ENCODE results near the gene THSD4. TPM values are rescaled to one million over a fixed set of nuclear protein-coding genes. Genes with fewer than 3 reads are reported as not detected.

The THSD4 gene
- total RNA-seq, 1 experiment from 2014 or later, result 65.4 TPM

- Histone ChIP-seq H3K36me3 (ENCODE audit: control insufficient read depth, insufficient read depth, low read length) (no peaks in the 10 kb centered on the region), H3K27me3 (ENCODE audit: control insufficient read depth, insufficient read depth, low read length) (no peaks in the 10 kb centered on the region), H3K9me3 (ENCODE audit: control insufficient read depth, insufficient read depth, low read depth, low read length) (no peaks in the 10 kb centered on the region), H3K4me3 (ENCODE audit: low read depth in 2 of 2, low read length in 2 of 2) (no peak overlapping the region), H3K4me1 (ENCODE audit: control insufficient read depth, insufficient read depth, low read length) (no peaks in the 10 kb centered on the region), H3K27ac (ENCODE audit: low read length) (no peak overlapping the region)
- BruUV-seq (replicated peaks), result no TSS peak
- ChIA-PET CTCF (no interaction called here), POLR2A (no interaction called here)
- no peak for ATAC-seq
- intact Hi-C loops (cut with micrococcal nuclease; ENCODE audit: unreplicated experiment) (no loop called here), in situ Hi-C loops (cut with HindIII; ENCODE audit: low pct_unique_long_range_greater_than_20kb, low sequenced_read_pairs) (no loop called here)
- DNase-seq (ENCODE audit: low read depth, low spot score), result no peak
- TF ChIP-seq CTCF (IDR thresholded peaks at IDR 0.05) (no peak), POLR2AphosphoS5 (IDR thresholded peaks at IDR 0.05; ENCODE audit: low read depth, low read length) (no peak), REST (IDR thresholded peaks at IDR 0.05; ENCODE audit: insufficient read depth in 1 of 2, low read depth in 2 of 2, low read length in 1 of 2) (no peak), SIN3A (IDR thresholded peaks at IDR 0.05; ENCODE audit: borderline replicate concordance, insufficient read depth, low read depth, low read length) (no peak), TCF7L2 (IDR thresholded peaks at IDR 0.05; ENCODE audit: low read depth, low read length) (no peak)
These were observed 234.7 kb downstream of the THSD4 start for GRCh38 chr15:71349736-71350526.

GRCh38 chr15:71350622-71351378 lies 235.5 kb downstream of the THSD4 start:
- POLR2A ChIA-PET, result no interaction called here
- intact Hi-C loops (cut with micrococcal nuclease; ENCODE audit: unreplicated experiment) (no loop called here), in situ Hi-C loops (cut with HindIII; ENCODE audit: low pct_unique_long_range_greater_than_20kb, low sequenced_read_pairs) (no loop called here)
- no TSS peak for BruUV-seq (replicated peaks)
- H3K27ac ChIP-seq (ENCODE audit: low read length), result no peak overlapping the region
- CTCF ChIA-PET, result no interaction called here
- no peaks in the 10 kb centered on the region for H3K9me3 ChIP-seq (ENCODE audit: control insufficient read depth, insufficient read depth, low read depth, low read length)
- H3K4me1 ChIP-seq (ENCODE audit: control insufficient read depth, insufficient read depth, low read length), result no peaks in the 10 kb centered on the region
- H3K4me3 ChIP-seq (ENCODE audit: low read depth in 2 of 2, low read length in 2 of 2), result no peak overlapping the region
- H3K27me3 ChIP-seq (ENCODE audit: control insufficient read depth, insufficient read depth, low read length), result no peaks in the 10 kb centered on the region
- no peaks in the 10 kb centered on the region for H3K36me3 ChIP-seq (ENCODE audit: control insufficient read depth, insufficient read depth, low read length)
- no peak for TF ChIP-seq CTCF (IDR thresholded peaks at IDR 0.05)
- no peak for TF ChIP-seq POLR2AphosphoS5 (IDR thresholded peaks at IDR 0.05; ENCODE audit: low read depth, low read length)
- no peak for TF ChIP-seq REST (IDR thresholded peaks at IDR 0.05; ENCODE audit: insufficient read depth in 1 of 2, low read depth in 2 of 2, low read length in 1 of 2)
- no peak for TF ChIP-seq TCF7L2 (IDR thresholded peaks at IDR 0.05; ENCODE audit: low read depth, low read length)
- no peak for TF ChIP-seq SIN3A (IDR thresholded peaks at IDR 0.05; ENCODE audit: borderline replicate concordance, insufficient read depth, low read depth, low read length)
- ATAC-seq (no peak), DNase-seq (ENCODE audit: low read depth, low spot score) (no peak)
